Measurements from ENCODE around the gene KLK5.

Gene KLK5

GRCh38 chr19:50968716-50969412 is 16.0 kb upstream of the KLK5 start:
- DNase-seq: no peak

- no peak for DNase-seq
Observed at GRCh38 chr19:50967929-50968715, 15.3 kb upstream of the KLK5 start.

- DNase-seq: no peak
Observed at GRCh38 chr19:50964266-50964665, 11.4 kb upstream of the KLK5 start.

GRCh38 chr19:50963381-50963780 is 10.5 kb upstream of the KLK5 start:
- DNase-seq: no peak

- no peak for DNase-seq
Observed at GRCh38 chr19:50962245-50962644, 9.4 kb upstream of the KLK5 start.

- DNase-seq: no peak
Observed at GRCh38 chr19:50959731-50960500, 7.1 kb upstream of the KLK5 start.

- no peak for DNase-seq
Observed at GRCh38 chr19:50957587-50957986, 4.7 kb upstream of the KLK5 start.

GRCh38 chr19:50949861-50950260 is 3.0 kb downstream of the KLK5 start:
- no peak for DNase-seq

- DNase-seq: no peak
Observed at GRCh38 chr19:50947123-50947522, 5.7 kb downstream of the KLK5 start.

GRCh38 chr19:50944795-50945194 is 8.0 kb downstream of the KLK5 start:
- DNase-seq: no peak

GRCh38 chr19:50943074-50943828 is 9.6 kb downstream of the KLK5 start:
- no peak for DNase-seq

- no peak for DNase-seq
Observed at GRCh38 chr19:50939596-50939995, 13.2 kb downstream of the KLK5 start.

GRCh38 chr19:50933640-50934039 is 19.2 kb downstream of the KLK5 start:
- DNase-seq: no peak

GRCh38 chr19:50932690-50933083 is 20.2 kb downstream of the KLK5 start:
- DNase-seq: no peak

- DNase-seq: no peak
Observed at GRCh38 chr19:50932018-50932689, 20.7 kb downstream of the KLK5 start.

GRCh38 chr19:50931023-50931422 is 21.8 kb downstream of the KLK5 start:
- no peak for DNase-seq

- DNase-seq: no peak
Observed at GRCh38 chr19:50928831-50929230, 24.0 kb downstream of the KLK5 start.

- DNase-seq: no peak
Observed at GRCh38 chr19:50926144-50926543, 26.7 kb downstream of the KLK5 start.

- DNase-seq: no peak
Observed at GRCh38 chr19:50925734-50926133, 27.1 kb downstream of the KLK5 start.

GRCh38 chr19:50924586-50924985 is 28.3 kb downstream of the KLK5 start:
- DNase-seq: no peak

GRCh38 chr19:50922317-50922853 is 30.5 kb downstream of the KLK5 start:
- no peak for DNase-seq

Measured in activated gamma-delta T cell (primary cell).